ENCODE data around the gene NSDHL.
"Not testable (repeated sequence)": the region's sequence is repeated elsewhere in the genome, so short reads cannot be mapped to it uniquely, and the experiment has no call there.

Gene NSDHL

DNA sequence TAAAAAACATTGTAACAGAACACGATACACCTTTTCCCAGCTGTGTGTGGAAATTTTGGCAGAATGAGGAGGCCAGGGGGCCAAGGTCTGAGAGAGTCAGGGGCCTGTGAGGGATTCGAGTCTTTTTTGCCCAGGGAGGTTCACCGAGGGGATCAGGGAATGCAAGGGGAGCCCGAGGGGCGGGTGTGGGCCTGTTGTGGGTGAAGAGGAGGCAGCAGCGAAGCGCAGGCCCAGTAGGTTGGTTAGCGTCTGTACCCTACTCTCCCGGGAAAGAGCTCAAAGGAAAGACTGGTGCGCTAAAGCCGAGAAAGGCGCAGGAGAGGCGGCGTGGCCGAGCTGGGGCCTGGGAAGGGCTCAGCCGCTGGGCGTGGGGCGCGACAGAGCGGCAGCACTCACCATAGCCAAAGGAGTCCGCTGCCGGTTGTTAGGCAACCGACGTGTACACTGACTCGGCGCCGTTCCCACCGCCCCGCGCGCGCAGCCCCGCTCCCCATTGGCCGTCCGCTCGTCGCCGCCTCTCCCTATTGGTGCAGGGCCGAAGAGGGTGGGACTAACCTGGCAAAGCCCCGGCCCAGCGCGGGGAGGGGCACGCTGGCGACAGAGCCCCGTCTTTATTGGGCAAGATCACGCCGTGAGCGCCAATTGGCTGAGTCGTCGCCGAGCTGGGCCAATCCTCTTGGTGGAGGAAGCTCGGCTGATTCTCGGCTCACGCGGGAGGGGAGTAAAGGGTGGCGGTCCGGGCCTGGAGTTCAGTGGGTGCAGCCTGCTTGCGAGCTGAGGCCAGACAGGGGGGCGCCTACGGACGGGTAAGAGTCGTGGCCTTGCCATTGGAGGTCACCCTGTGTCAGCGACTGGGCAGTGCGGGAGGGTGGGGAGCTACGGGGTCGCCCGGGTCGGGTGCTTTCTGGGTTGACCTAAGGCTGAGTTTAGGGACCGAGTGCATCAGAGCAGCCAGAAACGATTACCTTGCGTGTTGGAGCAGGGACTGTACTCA, at the start of gene NSDHL, which contains the start of gene CETN2:
Gene NSDHL, plus strand, starts transcription at position 752 of the 994 bp plus-strand sequence. CDS start 15,262 bp downstream, outside the sequence.
Gene CETN2, minus strand, starts transcription at position 446 of the 994 bp plus-strand sequence. Its CDS starts 47 bp downstream, at position 399.
- DNase-seq = peak; percentile 95

DNA sequence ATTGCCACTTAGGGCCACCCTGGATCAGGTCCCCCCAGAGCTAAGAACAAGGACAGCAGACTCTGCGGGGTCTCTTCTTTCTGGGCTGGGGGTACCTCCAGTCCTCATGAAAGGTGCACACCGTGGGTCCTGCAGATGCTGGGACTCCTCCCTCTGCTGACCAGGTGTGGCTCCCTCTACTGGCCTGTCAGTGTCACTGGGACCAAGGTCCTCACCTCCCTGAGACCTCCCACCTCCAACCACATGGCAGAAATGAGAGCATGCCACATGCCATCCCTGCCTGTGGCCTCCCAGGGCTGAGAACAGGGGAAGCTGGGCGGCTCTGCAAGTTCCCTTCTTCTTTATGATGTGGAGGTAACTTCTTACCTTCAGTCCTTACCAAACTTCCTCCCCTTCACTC, 43.8 kb upstream of the NSDHL start:
- not testable (repeated sequence) for DNase-seq

DNA sequence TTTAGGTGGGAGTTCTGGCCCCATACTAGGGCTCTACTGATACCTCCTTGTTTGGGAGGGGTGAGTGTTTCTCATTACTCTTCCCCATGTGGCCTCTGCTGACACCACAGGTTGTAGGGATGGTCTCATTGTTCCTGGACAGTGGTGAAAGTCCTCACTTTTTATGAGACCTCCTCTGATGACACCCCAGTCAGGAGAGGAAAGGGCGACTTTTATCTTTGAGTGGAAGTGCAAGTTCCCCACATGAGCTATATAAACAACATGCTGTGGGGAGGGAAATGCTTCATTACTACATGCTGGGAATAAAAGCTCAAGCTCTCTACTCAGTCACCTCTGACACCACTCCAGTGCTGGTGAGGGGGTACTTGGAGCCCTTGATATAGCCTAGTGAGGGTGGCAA, 31.9 kb upstream of the NSDHL start:
- DNase-seq = no peak

DNA sequence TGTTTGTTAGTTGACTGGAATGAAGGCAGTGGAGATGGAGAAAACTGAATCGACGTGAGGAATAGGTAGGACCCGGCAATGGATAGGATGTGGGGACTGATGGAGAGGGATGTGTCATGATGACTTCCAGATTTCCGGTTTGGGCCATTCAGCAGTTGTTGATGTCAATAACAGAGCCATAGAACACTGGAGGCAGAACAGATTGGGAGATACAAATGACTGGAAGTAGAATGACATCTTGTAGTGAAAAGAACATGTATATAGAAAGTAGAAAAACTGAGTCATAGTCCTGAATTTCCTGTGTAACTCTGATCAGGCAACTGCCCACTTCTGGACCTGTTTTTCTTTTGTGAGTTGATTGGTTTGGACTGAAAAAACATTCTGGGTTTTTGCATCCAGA, 24.8 kb upstream of the NSDHL start:
- DNase-seq = no peak

DNA sequence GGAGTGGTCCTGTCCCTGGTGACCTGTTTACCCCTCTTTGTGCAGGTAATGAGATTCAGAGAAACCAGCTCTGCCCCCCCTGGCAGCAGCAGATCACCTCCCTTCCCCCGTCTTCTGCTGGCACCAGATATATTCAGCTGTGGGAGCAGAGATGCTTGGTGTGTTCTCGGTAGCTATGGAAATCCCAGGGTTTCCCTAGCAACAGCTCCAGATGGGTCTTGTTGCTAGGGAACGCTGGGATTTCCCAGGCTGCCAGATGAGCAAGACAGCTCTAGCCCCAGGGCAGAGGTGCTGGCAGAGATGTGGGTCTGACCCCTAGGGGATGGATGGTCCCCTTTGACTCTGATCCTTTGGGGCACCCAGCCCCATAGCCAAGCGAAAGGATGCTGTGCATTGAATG, 20.5 kb upstream of the NSDHL start:
- no peak for DNase-seq

DNA sequence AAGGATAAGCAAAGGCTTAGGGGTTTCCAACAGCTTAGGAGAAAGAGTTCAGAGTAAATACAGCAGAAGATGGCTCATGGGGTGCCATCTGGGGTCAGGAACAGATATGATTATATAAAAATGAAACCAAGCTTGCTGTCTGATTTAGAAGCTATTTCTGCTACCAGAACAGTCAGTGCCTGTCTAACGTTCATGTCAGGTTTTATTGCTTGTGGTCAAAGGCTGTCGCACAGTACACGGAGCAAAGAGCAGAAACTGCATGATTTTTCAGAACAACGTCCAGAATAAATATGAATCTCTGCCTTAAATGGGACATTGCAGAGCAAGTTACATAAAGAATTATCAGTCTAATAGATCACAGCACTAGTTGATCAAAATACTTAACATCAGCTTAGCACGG, 17.7 kb upstream of the NSDHL start:
- no peak for DNase-seq

DNA sequence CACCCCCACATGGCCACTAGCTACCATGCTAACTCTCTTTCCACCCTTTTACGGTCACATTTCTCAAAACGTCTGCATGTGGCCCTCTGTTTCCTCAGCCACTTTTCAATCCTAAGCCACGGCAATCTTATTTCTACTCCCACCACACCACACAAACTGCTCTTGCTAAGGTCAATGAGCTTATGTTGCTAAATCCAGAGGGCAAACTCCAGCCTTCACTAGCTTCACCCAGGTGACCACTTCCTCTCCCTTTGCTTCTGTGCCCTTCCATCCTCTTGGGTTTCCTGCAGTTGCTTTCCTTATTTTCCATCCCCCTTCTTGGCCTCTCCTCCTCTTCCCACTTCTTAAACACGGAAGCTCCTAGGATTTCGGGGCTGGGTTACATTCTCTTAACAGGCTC, 16.8 kb upstream of the NSDHL start:
- DNase-seq = no peak

DNA sequence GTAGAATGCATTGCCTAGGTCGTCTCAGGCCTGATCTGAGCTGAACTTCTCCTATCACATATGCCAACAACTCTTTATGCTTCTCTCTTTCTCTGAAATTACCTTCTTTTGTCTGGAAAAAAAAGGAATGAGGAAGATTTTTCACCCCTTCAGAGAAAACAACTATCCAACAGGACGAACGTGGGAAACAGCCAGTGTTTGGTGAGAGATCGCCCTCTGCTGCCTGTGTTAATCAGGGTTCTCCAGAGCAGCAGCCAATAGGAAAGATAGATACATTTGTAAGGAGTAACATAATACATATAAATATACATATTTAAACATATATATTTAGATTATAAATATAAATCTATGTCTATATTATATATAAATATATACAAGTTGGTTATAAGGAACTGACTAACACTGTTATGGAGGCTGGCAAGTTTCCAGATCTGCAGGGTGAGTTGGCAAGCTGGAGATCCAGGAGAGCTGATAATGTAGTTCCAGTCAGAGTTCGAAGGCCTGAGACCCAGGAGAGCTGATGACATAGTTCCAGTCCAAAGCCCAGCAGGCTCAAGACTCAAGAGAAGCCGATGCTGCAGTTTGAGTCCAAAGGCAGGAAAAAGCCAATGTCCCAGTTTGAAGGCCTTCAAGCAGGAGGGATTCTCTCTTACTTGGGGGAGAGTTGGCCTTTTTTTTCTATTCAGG, 13.6 kb upstream of the NSDHL start:
- DNase-seq = peak; percentile 14

DNA sequence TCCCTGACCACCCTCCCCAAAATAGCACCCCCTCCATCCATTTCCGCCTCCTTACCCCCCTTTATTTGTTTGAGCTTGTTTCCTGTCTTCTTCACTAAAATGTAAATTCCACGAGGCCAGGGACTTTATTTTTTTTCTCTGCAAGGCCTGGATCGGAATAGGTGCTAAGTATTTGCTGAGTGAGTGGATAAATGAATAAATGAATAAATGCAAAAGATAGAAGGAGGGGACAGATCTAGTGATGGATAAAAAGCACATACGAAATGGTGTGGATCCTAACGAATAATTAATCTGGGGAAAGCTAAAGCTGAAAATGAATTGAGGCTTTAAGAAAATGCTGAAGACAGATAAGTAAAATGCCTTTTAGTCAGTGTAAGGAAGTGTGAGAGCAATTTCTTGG, 12.5 kb upstream of the NSDHL start:
- no peak for DNase-seq

DNA sequence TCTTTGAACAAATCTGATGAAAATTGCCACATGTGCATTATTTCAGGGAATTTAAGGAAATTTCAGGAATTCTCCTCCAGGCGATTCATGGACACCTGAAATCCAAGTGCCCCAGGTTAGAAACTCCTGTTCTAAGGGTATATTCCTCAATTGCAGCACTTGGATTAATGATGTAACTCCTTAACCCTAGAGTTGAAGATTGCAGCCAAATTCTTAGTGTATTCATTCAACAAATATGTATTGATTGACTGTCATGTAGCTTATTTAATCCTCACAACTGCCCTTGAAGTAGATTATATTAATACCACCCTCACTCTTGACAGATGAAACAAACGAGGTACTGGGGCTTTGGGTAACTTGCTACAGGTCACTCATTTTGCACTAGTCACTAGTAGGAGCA, 11.6 kb upstream of the NSDHL start:
- no peak for DNase-seq

DNA sequence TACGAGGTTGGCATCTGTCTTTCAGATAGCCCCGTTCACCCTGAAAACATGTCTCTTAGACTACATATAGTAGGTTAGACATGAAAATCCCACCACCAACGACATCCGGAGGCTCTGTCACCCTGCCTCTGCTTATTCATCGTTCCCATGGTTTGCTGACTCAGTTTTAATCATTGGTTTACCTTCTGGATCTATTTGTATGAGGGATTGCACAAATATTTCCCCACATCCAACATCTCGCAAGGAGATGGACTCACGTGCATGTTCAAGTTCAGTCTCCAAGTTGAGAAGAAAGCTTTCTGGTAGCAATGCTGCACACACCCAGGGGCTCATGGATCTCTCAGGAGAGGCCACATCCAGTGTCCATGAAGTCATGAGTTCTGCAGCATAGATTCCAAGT, 11.1 kb upstream of the NSDHL start:
- no peak for DNase-seq

DNA sequence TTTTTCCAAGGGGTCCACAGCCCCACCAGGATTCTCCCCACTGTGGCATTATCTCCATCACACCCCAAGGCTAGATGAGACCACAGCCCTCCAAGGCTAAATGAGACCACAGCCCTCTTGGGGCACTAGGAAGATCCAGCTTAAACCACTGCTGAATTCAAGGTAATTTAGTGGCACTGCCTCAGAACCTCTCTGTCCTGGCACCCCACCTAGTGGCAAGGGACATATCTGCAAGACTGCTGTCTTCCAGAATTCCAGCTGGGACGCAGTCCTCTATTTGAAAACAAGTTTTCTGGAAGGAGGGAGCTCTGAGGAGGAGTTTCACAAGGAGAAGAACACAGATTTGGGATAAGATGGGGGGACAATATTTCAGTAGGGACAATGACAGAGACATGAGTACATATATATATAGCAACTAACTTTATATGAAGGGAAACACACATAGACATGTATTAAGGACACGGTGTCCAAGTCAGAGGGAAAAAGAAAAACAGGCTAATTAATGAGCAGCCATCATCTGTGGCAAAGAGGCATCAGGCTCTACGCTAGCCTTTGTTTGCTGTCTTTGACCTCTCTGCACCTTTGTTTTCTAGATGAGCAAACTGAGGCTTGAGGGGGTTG, 9.6 kb upstream of the NSDHL start:
- DNase-seq = peak; percentile 47

DNA sequence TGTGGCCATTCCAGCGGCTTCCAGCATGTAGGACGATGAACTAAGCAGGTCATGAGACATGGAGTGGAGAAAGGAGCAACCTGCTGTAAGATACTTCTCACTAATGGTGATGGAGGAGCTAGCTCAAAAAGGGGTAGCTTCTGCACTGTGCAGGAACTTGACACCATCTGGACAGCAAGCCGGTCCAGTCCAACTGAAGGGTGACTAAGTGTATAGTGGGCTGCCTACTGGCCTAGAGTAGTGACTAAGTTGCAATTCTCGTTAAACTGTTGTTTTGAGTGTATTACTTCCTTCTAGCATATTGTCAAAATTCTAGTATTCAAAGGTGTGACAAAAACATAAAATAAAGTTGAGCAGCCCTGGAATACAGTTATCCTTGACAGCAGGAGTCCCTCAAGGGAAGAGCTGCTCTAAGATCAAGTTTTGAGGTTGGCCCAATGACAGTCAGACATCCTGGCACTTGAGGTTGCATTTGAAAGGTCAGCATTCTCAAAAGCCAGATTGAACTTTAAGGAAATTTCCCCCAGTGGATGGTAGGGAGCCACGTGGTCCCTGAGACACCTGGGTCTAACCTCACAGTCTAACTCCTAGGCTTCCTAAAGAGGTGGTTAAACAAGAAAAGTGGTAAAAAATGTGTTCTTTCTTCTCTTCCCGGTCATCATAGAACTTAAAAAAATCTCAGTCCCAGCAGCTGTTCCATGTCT, 8.3 kb upstream of the NSDHL start:
- DNase-seq = peak; percentile 63

DNA sequence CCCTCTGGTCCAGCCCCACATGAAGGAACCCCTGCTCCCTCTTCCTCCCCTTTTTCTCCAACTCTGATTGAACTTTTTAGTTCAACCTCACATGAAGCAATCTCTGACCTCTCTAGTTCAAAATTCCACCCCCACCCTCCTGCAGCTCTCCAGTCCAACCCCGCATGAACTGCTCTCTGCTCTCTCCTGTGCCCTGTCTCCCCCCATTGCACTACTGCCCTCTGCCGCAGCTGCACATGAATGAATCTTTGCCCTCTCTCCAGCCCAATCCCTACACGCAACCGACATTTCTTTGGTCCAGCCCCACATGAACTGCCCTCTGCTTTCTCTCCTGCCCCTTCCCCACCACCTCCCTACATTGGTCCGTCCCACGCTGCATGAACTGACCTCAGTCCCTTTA, 7.2 kb upstream of the NSDHL start:
- no peak for DNase-seq

DNA sequence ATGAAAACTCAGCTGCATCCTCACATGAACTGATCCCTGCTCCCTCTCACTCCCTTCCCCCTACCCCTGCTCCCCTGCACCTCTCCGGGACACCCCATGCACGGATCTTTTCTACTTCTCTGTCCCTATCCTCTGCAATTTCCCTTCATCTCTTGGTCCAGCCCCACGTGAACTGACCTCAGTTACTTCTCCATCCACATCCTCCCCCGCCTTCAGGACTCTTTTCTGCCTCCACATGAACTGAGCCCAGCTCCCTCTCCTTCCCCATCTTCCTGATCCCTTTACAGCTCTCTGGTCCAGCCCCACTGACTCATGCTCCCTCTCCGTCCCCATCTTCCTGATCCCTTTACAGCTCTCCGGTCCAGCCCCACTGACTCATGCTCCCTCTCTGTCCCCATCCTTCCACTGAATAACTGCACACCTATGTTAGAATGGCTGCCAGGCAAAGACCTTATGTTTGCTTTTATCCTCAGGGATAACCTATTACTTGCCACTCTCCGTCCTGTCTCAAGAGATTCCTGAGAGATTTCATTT, 6.0 kb upstream of the NSDHL start:
- DNase-seq = no peak

DNA sequence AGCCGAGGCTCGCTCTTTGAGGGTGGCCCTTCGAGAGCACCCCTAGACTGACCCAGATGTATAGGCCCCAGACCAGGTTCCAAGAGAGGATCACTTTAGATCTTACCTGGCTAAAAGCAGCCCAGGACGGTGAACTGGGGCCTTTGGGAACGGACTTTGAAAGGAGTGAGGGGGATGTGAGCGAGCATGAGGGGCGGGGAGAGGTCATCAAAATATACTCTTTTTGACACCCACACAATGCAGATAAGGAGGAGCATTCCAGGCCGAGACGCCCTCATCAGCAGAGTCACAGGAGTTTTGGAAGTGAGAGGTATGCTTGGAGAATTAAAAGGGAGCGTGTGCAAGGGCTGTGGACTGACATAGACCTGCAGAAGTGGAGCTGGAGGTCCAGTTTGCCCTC, 528 bp downstream of the NSDHL start:
- DNase-seq = no peak

DNA sequence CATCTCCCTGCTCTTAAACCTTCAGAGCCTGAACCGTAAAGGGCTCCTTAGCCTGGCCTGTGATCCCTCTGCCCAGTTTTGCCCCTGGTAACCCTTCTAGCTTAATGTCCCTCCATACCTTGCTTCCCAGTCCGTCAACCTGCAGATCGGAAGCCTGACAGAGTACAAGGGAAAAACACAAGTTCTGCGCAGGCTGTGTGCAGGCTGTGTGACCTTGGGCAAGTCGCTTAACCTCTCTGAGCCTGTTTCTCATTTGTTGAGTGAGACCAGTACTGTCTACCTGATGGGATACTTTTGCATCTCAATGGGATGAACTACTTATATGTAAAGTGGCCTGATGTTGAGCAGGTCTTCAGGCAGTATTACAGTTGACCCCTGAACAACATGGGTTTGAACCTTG, 1.7 kb downstream of the NSDHL start:
- DNase-seq = no peak

DNA sequence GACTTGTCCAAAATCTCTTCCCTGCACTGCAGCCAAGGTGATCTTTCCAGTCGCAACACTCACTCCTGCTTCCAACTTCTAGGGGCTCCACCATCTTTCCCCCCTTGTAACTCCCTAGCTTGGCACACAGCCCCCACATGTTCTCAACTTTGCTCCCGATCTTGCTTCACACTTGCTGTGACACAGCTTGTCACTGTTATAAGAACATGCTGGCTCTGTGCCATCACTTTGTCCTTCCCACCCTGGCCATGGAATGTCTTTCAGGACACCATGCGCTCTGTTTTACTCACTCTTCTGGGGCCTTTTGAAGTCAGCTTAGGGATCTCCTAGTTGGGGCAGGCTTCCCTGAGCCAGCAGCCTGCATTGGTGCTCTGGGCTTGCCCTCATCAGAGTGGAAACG, 2.5 kb downstream of the NSDHL start:
- no peak for DNase-seq

DNA sequence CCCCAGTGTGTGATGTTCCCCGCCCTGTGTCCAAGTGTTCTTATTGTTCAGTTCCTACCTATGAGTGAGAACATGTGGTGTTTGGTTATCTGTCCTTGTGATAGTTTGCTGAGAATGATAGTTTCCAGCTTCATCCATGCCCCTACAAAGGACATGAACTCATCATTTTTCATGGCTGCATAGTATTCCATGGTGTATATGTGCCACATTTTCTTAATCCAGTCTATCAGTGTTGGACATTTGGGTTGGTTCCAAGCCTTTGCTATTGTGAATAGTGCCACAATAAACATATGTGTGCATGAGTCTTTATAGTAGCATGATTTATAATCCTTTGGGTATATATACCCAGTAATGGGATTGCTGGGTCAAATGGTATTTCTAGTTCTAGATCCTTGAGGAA, 4.6 kb downstream of the NSDHL start:
- DNase-seq = not testable (repeated sequence)

DNA sequence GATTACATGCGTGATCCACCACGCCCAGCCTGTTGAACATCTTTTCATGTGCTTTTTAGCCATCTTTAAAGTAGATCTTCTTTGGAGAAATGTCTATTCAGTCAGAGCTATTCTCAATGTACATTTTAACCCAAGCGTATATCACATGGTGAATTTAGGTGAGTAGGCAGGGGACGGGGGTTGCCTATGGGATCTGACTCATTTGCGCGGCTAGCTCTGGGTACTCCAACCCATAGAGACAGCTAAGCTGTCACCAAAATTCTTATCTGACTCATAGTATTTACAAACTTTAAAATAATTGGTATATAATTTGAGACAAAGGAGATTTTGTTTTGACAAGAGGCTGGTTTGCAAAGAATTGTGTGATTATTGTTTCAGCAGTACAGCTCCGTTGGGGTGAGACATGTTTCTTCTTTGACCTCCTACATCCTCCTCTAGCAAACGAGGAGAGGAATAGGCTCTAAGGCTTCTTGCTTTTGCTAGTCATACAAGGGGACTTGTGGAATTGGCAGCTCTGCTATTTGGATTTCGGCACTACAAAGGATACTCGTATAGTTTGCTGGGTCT, 12.0 kb downstream of the NSDHL start:
- no peak for DNase-seq

DNA sequence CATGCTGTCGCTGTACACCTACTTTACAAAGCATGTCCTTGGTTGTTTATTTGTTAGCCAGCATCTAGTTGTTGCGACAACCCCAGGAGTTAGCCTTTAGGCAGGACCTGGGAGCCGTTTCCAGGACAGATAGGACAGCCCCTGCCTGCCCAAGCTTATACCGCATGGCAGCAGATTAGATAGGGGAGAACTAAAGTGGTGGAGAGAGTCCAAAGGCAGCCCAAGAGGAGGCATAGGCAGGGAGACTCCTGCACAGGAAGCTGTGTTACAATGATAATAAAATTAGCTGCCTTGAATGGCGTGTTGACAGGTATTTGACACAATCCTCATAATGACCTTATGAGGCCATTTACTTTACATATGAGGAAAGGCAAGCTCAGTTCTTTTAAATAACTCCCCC, 13.0 kb downstream of the NSDHL start:
- no peak for DNase-seq

DNA sequence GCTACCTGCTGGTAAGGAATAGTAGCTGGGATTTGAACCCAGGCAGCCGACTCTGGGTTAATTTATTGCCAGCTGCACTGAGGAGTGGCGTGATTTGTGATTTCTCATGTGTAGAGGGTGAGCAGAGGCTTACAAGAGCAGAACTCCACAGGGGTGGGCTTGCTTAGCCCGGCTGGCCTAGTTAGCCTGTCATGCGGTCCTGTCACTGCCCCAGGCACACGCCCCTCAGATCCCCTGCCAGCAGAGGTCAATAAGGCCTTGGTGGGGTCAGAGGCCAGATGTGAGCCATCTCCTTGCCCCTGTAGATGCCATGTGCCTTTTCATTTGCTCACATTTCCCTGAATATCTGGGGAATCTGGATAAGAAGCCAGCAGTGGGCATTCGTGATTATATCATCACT, 13.4 kb downstream of the NSDHL start:
- DNase-seq = no peak
